Right lobe of liver (tissue), 6 donors: ENCODE data around the gene HYDIN. TPM values are rescaled to one million over a fixed set of nuclear protein-coding genes. Genes with fewer than 3 reads are reported as not detected.

Source experiments
- ATAC-seq, 4 donors: fragments of 200-7000 bp; cut with Tn5 transposase; one replicate each; pipeline ENCODE4 v1.9.1; 2020; ENCODE audit warnings: mild to moderate bottlenecking in 4 of 4, moderate library complexity in 4 of 4
- DNase-seq, 3 donors: peaks; one replicate each; pipeline ENCODE4 v3.0.0-alpha.2; 2020
- H3K27ac ChIP-seq, 3 donors: fragments of 200-600 bp; one replicate each; pipeline ENCODE4 v1.8.0; 2022
- H3K27me3 ChIP-seq, 2 donors: fragments of 200-600 bp; one replicate each; pipeline ENCODE4 v1.8.0; 2022
- H3K36me3 ChIP-seq, 4 donors: fragments of 200-600 bp; sonication (generic) in 1 of 4; one replicate each; pipeline versions ENCODE4 v1.5.1 to v1.8.0; 2017 to 2022; ENCODE audit warnings: control low read depth in 1 of 4
- H3K4me1 ChIP-seq, 4 donors: fragments of 200-600 bp; sonication (generic) in 1 of 4; one replicate each; pipeline versions ENCODE4 v1.5.1 to v1.8.0; 2017 to 2022; ENCODE audit warnings: control low read depth in 1 of 4
- H3K4me3 ChIP-seq, 3 donors: fragments of 200-600 bp; one replicate each; pipeline ENCODE4 v1.8.0; 2022
- H3K9me3 ChIP-seq, 4 donors: fragments of 200-600 bp; sonication (generic) in 1 of 4; one replicate each; pipeline versions ENCODE4 v1.5.1 to v1.8.0; 2017 to 2022; ENCODE audit warnings: control low read depth in 1 of 4
- CTCF ChIP-seq, 4 donors: fragments of 200-600 bp in 3 of 4; fragments of 450-650 bp in 1 of 4; IDR thresholded peaks; one replicate each; pipeline versions ENCODE4 v1.5.1 to v1.8.0; 2016 to 2022; ENCODE audit warnings: antibody characterized with exemption in 4 of 4, mild to moderate bottlenecking in 2 of 4
- POLR2A ChIP-seq: fragments of 450-650 bp; IDR thresholded peaks from one replicate; pipeline ENCODE4 v1.6.1; 2017; ENCODE audit warnings: antibody characterized with exemption, mild to moderate bottlenecking
- WGBS: methylation state at CpG from one replicate; pipeline ENCODE4 v1.1.6; 2018; ENCODE audit warnings: low coverage, low lambda C conversion rate; ENCODE audit not compliant: insufficient coverage; ENCODE audit errors: missing lambda C conversion rate; 5-methylcytosine and 5-hydroxymethylcytosine counted together
- intact Hi-C, 2 donors: fragments of 100-400 bp; cut with DNase I; formaldehyde crosslinking; loops; one replicate each; pipeline versions ENCODE4 v1.11.2 to v1.14.1; 2022
- small RNA-seq, 2 experiments: library from RNA; depleted of rRNA; stranded (forward); fragments of <200 nt; gene quantifications; one replicate each; pipeline ENCODE3, GENCODE V24; 2016
- total RNA-seq, 6 experiments: library from RNA; depleted of rRNA in 2 of 6; stranded (reverse); fragments of >200 nt in 2 of 6; fragmentation: NEBNext Ultra II Directional in 3 of 6; extraction: Animal tissue kit (Norgen Biotek cat#: 25700) in 3 of 6; gene quantifications; one replicate each; pipeline versions ENCODE4 v1.1.0 to v1.2.4, GENCODE V29; 2016 to 2023
- donor health status: DM: no; HTN: yes; CAD: no.
- donor health status: DM: no; HTN: no; CAD: no.
- donor health status: DM: no; HTN: no; CAD: no.
- donor health status: DM: no; HTN: yes; CAD: no.
- donor health status: DM: no; HTN: yes; CAD: no.

The HYDIN gene
- total RNA-seq, 6 experiments from 2014 or later: 0.20 to 1.4 (median 0.27) TPM; not detected in 1

DNA sequence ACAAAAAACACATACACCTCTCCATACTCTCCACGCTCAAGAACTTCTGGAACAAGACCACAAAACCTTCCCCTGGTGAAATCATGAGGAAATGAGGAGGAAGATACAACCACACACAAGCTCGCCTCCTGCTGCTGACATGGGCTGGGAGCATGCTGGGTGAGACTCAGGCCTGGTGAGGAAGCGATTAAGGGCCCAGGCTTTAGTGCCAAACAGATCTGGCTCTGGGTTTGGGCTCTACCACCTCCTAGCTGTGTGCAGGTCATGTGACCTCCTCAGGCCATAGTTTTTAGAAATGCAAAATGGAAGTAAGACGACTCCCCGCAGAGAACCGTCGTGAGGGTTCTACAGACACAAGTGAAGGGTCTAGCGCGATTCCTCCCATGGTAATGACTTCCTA, 470.9 kb downstream of the HYDIN start:
- Histone ChIP-seq H3K9me3 (no peaks in the 10 kb centered on the region), H3K27me3 (no peaks in the 10 kb centered on the region), H3K36me3 (peaks cover 0 to 5% (median 0%) of the 10 kb centered on the region in 4 donors), H3K4me3 (no peak overlapping the region), H3K27ac (no peak overlapping the region), H3K4me1 (peaks cover 0 to 5% (median 0%) of the 10 kb centered on the region in 4 donors)
- DNase-seq: no peak
- intact Hi-C loops: loop anchor here in 1 of 2 donors (5.0 kb wide), 1 partner anchor 82 kb away; no protein-coding TSS in a partner anchor
- 88% methylated on average over 9 of the region's 9 CpGs for WGBS
- TF ChIP-seq CTCF (IDR thresholded peaks at IDR 0.05) (no peak), POLR2A (no peak)
- no peak for ATAC-seq

GRCh38 chr16:70758786-70759185, 471.7 kb downstream of the HYDIN start:
- peak in 1 of 4 donors; percentile 10 for ATAC-seq
- no peaks in the 10 kb centered on the region for H3K9me3 ChIP-seq
- H3K27ac ChIP-seq: no peak overlapping the region
- 89% methylated on average over 1 of the region's 10 CpGs for WGBS
- TF ChIP-seq POLR2A (no peak), CTCF (IDR thresholded peaks at IDR 0.05) (no peak)
- no peaks in the 10 kb centered on the region for H3K27me3 ChIP-seq
- intact Hi-C loops: loop anchor here in 1 of 2 donors (5.0 kb wide), 1 partner anchor 81 kb away; no protein-coding TSS in a partner anchor
- peaks cover 0 to 10% (median 2%) of the 10 kb centered on the region in 4 donors for H3K4me1 ChIP-seq
- H3K36me3 ChIP-seq: peaks cover 0 to 5% (median 0%) of the 10 kb centered on the region in 4 donors
- no peak overlapping the region for H3K4me3 ChIP-seq
- DNase-seq: no peak

Small RNA genes within 50 kb of the gene (small RNA-seq; reads per million reads assigned to genes)
- 0 reads per million in 2 experiments for gene RNU6ATAC25P

Other genes starting within 250 kb of the HYDIN start
- gene CMTR2, start 58.7 kb upstream of the HYDIN start, total RNA-seq: 10 to 100 TPM in 3 of 6 experiments, 1 to 10 TPM in 3; 8.4 to 15.9 (median 10.5) TPM
- not detected for gene CALB2, start 128.0 kb upstream of the HYDIN start, total RNA-seq
- gene TLE7, start 211.3 kb upstream of the HYDIN start, total RNA-seq: not detected
- gene ZNF23, start 231.5 kb upstream of the HYDIN start, total RNA-seq: 1 to 10 TPM; 3.1 to 4.8 (median 3.9) TPM